Common myeloid progenitor, CD34-positive (primary cell): ENCODE results near the gene MRGPRD.

Experiments used
- CTCF ChIA-PET: fragments of 350-600 bp; sonication (Branson Sonifier 250); formaldehyde crosslinking; loops from one replicate; lab custom pipeline; 2021; ENCODE audit warnings: antibody characterized with exemption; lab: Charles Lee
- POLR2A ChIA-PET: fragments of 350-600 bp; sonication (Branson Sonifier 250); formaldehyde crosslinking; loops from one replicate; lab custom pipeline; 2021; ENCODE audit warnings: antibody characterized with exemption; lab: Charles Lee
- DNase-seq, 3 donors: peaks; one replicate each; pipeline versions ENCODE4 v3.0.0 to v3.0.0-alpha.2; 2013
- H3K27ac ChIP-seq, 2 experiments: 1 replicate in 1 of 2; 2 replicates in 1 of 2; pipeline ENCODE4 v1.7.0; 2013; ENCODE audit warnings: inconsistent platforms in 2 of 2, low read length in 2 of 2, mild to moderate bottlenecking in 2 of 2, low read depth in 1 of 2, moderate library complexity in 1 of 2; ENCODE audit not compliant: severe bottlenecking in 2 of 2, insufficient read depth in 1 of 2, poor library complexity in 1 of 2
- H3K27me3 ChIP-seq, 5 experiments: replicated peaks in 2 of 5; 1 replicate in 3 of 5; 2 replicates in 2 of 5; pipeline versions ENCODE4 v1.6.1 to v1.7.0; 2013; ENCODE audit warnings: low read length in 4 of 5, mild to moderate bottlenecking in 2 of 5, moderate library complexity in 2 of 5, inconsistent platforms in 1 of 5; ENCODE audit not compliant: insufficient read depth in 5 of 5, control insufficient read depth in 4 of 5
- H3K36me3 ChIP-seq, 4 experiments: 1 replicate in 2 of 4; 2 replicates in 2 of 4; pipeline versions ENCODE4 v1.6.1 to v1.7.0; 2013; ENCODE audit warnings: low read length in 3 of 4, control low read depth in 1 of 4, mild to moderate bottlenecking in 1 of 4; ENCODE audit not compliant: control insufficient read depth in 4 of 4, insufficient read depth in 4 of 4
- H3K4me1 ChIP-seq, 4 experiments: 1 replicate in 3 of 4; 2 replicates in 1 of 4; pipeline versions ENCODE4 v1.6.1 to v1.7.1; 2013; ENCODE audit warnings: low read length in 3 of 4, mild to moderate bottlenecking in 3 of 4, control low read depth in 1 of 4, inconsistent platforms in 1 of 4, moderate library complexity in 1 of 4; ENCODE audit not compliant: control insufficient read depth in 4 of 4, insufficient read depth in 4 of 4; ENCODE audit errors: control extremely low read depth in 1 of 4
- H3K4me3 ChIP-seq, 7 experiments: 1 replicate in 4 of 7; 2 replicates in 3 of 7; pipeline versions ENCODE4 v1.5.1 to v1.7.0; 2013; ENCODE audit warnings: mild to moderate bottlenecking in 7 of 7, low read length in 6 of 7, moderate library complexity in 6 of 7, inconsistent platforms in 2 of 7, low read depth in 2 of 7, control low read depth in 1 of 7; ENCODE audit not compliant: insufficient read depth in 4 of 7, control insufficient read depth in 1 of 7; ENCODE audit errors: extremely low read depth in 1 of 7
- H3K9me3 ChIP-seq, 5 experiments: 1 replicate in 4 of 5; 2 replicates in 1 of 5; pipeline versions ENCODE4 v1.6.1 to v1.7.1; 2013; ENCODE audit warnings: low read length in 4 of 5, mild to moderate bottlenecking in 2 of 5, inconsistent platforms in 1 of 5, low read depth in 1 of 5, moderate library complexity in 1 of 5; ENCODE audit not compliant: control insufficient read depth in 4 of 5, insufficient read depth in 2 of 5; ENCODE audit errors: control extremely low read depth in 1 of 5
- WGBS: methylation state at CpG from one replicate; pipeline ENCODE4 v1.1.5; 2013; ENCODE audit not compliant: insufficient coverage; 5-methylcytosine and 5-hydroxymethylcytosine counted together

Gene MRGPRD

GRCh38 chr11:68982134-68982533, 1.3 kb upstream of the MRGPRD start:
- Histone ChIP-seq H3K36me3 (no peaks in the 10 kb centered on the region), H3K4me3 (no peak overlapping the region), H3K4me1 (peaks cover 0 to 11% (median 10%) of the 10 kb centered on the region in 4 experiments), H3K27ac (no peak overlapping the region), H3K9me3 (peaks cover 0 to 15% (median 7%) of the 10 kb centered on the region in 5 experiments), H3K27me3 (peaks cover 0 to 9% (median 5%) of the 10 kb centered on the region in 5 experiments)
- DNase-seq, result no peak
- ChIA-PET POLR2A (no interaction called here), CTCF (no interaction called here)
- WGBS, result 100% methylated on average over 1 of the region's 2 CpGs

- peaks cover 0 to 11% (median 10%) of the 10 kb centered on the region in 4 experiments for H3K4me1 ChIP-seq
- CTCF ChIA-PET, result interaction anchor here (1.5 kb wide), 1 partner anchor 13 kb away, joined by 5 read pairs; no protein-coding TSS in a partner anchor
- H3K9me3 ChIP-seq, result peaks cover 0 to 5% (median 4%) of the 10 kb centered on the region in 5 experiments
- DNase-seq, result no peak
- H3K4me3 ChIP-seq, result no peak overlapping the region
- POLR2A ChIA-PET, result no interaction called here
- no peak overlapping the region for H3K27ac ChIP-seq
- H3K36me3 ChIP-seq, result no peaks in the 10 kb centered on the region
- 86% methylated on average over 31 of the region's 33 CpGs for WGBS
- peaks cover 0 to 9% (median 5%) of the 10 kb centered on the region in 5 experiments for H3K27me3 ChIP-seq
These were observed 633 bp downstream of the MRGPRD start for GRCh38 chr11:68979931-68980775.

- Histone ChIP-seq H3K27me3 (peaks cover 0 to 9% (median 5%) of the 10 kb centered on the region in 5 experiments), H3K4me1 (peaks cover 0 to 11% (median 10%) of the 10 kb centered on the region in 4 experiments), H3K9me3 (peaks cover 0 to 5% (median 4%) of the 10 kb centered on the region in 5 experiments), H3K4me3 (no peak overlapping the region), H3K36me3 (no peaks in the 10 kb centered on the region), H3K27ac (no peak overlapping the region)
- ChIA-PET CTCF (interaction anchor here (0.6 kb wide), 1 partner anchor 17 kb away, joined by 3 read pairs; no protein-coding TSS in a partner anchor), POLR2A (no interaction called here)
- 83% methylated on average over 8 of the region's 15 CpGs for WGBS
- DNase-seq, result peak in 2 of 3 donors; percentile 48 to 52
These were observed 1.7 kb downstream of the MRGPRD start for GRCh38 chr11:68978931-68979594.

DNA sequence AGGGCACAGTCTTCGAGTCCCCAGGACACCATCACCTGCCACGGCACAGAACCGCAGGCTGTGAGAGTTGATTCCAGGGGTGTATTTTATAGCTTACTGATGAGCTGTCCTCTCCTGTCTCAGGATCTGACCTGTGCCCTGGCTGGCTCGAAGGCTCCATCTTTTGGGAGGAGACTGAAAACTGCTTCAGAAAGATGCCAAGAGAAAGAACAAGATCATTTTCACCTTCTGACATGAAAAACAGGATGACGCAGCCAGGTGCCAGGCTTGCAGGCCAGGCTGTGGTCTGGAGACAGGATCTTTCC, 2.2 kb downstream of the MRGPRD start:
- no peak for DNase-seq
- POLR2A ChIA-PET, result no interaction called here
- WGBS, result 56% methylated on average over 5 of the region's 5 CpGs
- Histone ChIP-seq H3K4me1 (peaks cover 0 to 11% (median 10%) of the 10 kb centered on the region in 4 experiments), H3K9me3 (peaks cover 0 to 5% (median 4%) of the 10 kb centered on the region in 5 experiments), H3K4me3 (peak overlapping the region in 1 of 7 experiments; percentile 11), H3K36me3 (no peaks in the 10 kb centered on the region), H3K27me3 (peaks cover 0 to 9% (median 5%) of the 10 kb centered on the region in 5 experiments), H3K27ac (no peak overlapping the region)
- CTCF ChIA-PET, result interaction anchor here (0.6 kb wide), 1 partner anchor 16 kb away, joined by 3 read pairs; no protein-coding TSS in a partner anchor

DNA sequence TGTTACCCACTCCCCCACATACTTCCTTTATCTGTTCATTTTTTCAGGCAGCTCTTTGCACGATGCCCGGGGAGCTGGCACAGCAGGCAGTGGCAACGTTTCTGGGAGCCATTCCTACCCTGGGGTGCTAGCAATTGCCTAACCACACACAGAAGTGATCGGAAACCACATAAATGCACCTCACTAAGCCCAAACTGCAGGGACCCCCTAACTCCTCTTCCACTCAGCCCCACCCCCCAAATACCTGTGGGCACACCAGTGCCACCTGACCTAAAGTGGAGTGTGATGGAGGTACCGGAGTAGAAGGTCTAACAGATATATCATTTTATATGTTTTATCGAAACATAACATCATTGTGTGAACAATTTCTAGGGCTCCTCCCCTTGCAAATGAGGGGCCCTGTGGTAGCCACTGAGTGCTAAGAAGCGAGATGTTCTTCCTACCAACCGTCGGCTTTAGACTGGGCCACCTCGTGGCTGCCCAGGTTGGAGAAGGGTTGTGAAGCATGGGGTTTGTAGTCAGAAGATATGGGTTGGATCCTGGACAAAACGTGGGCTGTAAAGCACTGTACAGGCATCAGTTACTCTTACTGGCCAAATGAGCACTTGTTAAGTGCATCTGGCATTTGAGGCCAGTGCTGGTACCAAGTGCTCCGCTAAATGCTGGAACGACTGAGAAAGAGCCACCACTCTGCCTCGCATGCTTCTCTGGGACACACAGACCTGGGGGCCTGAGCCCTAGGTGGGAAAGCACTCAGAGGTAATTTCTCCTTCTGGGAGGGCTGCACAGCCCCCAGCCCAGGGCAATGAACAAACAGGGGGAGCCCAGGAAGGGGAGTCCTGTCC, 2.8 kb downstream of the MRGPRD start:
- POLR2A ChIA-PET, result no interaction called here
- H3K4me1 ChIP-seq, result peaks cover 0 to 11% (median 10%) of the 10 kb centered on the region in 4 experiments

GRCh38 chr11:68976563-68976962, 4.2 kb downstream of the MRGPRD start:
- Histone ChIP-seq H3K4me3 (no peak overlapping the region), H3K36me3 (no peaks in the 10 kb centered on the region), H3K27ac (no peak overlapping the region), H3K27me3 (peaks cover 0 to 9% (median 4%) of the 10 kb centered on the region in 5 experiments), H3K4me1 (peaks cover 0 to 11% (median 10%) of the 10 kb centered on the region in 4 experiments), H3K9me3 (no peaks in the 10 kb centered on the region)
- 100% methylated on average over 2 of the region's 4 CpGs for WGBS
- ChIA-PET POLR2A (no interaction called here), CTCF (interaction anchor here (0.8 to 1.3 kb wide), 2 partner anchors 10 to 21 kb away, joined by 4 to 5 read pairs; no protein-coding TSS in a partner anchor)
- no peak for DNase-seq

More for the DNA sequence above, 2.8 kb downstream of the MRGPRD start:
- peaks cover 0 to 9% (median 5%) of the 10 kb centered on the region in 5 experiments for H3K27me3 ChIP-seq
- WGBS, result 69% methylated on average over 12 of the region's 14 CpGs
- H3K4me3 ChIP-seq, result peak overlapping the region in 1 of 7 experiments; percentile 11
- no peak overlapping the region for H3K27ac ChIP-seq
- H3K36me3 ChIP-seq, result no peaks in the 10 kb centered on the region
- H3K9me3 ChIP-seq, result peaks cover 0 to 5% (median 4%) of the 10 kb centered on the region in 5 experiments
- DNase-seq, result no peak
- CTCF ChIA-PET, result interaction anchor here (1.3 kb wide), 1 partner anchor 12 kb away, joined by 5 read pairs; no protein-coding TSS in a partner anchor
